SU-DHL-6 (cell line): ENCODE results near the gene FHAD1.

Source experiments
- H2AFZ ChIP-seq: fragments of 200-600 bp; sonication (generic); 2 replicates; pipeline ENCODE4 v1.6.1; 2014; ENCODE audit warnings: low read depth, mild to moderate bottlenecking, moderate library complexity, mixed read lengths, antibody characterized with exemption, low read length; ENCODE audit not compliant: severe bottlenecking
- H3F3A ChIP-seq: fragments of 200-600 bp; shearing (Covaris generic); 2 replicates; pipeline ENCODE4 v1.6.0; 2016; ENCODE audit warnings: antibody characterized with exemption, mild to moderate bottlenecking; ENCODE audit not compliant: insufficient read depth
- H3K27ac ChIP-seq: fragments of 200-600 bp; sonication (generic); 2 replicates; pipeline ENCODE4 v1.5.1; 2016; ENCODE audit warnings: low read depth, mild to moderate bottlenecking, low read length, moderate library complexity, mixed read lengths
- H3K27me3 ChIP-seq: fragments of 200-600 bp; sonication (generic), shearing (Covaris generic); 2 replicates; pipeline ENCODE4 v1.6.0; 2014; ENCODE audit warnings: mild to moderate bottlenecking, low read length
- H3K36me3 ChIP-seq: fragments of 200-600 bp; sonication (generic); 2 replicates; pipeline ENCODE4 v1.6.1; 2014; ENCODE audit warnings: mild to moderate bottlenecking, low read length, mixed read lengths
- H3K4me2 ChIP-seq: fragments of 300-600, 200-600 bp; shearing (Covaris generic), sonication (generic); 2 replicates; pipeline ENCODE4 v1.6.0; 2014; ENCODE audit warnings: low read length, low read depth, mild to moderate bottlenecking; ENCODE audit not compliant: poor library complexity, severe bottlenecking
- H3K4me3 ChIP-seq: fragments of 200-600 bp; sonication (generic); 2 replicates; pipeline ENCODE4 v1.5.1; 2014; ENCODE audit warnings: antibody characterized with exemption, low read length, mild to moderate bottlenecking, mixed read lengths; ENCODE audit not compliant: insufficient read depth, poor library complexity, severe bottlenecking
- H3K79me2 ChIP-seq: fragments of 200-600 bp; sonication (generic); 2 replicates; pipeline ENCODE4 v1.6.1; 2014; ENCODE audit warnings: mild to moderate bottlenecking, low read length, moderate library complexity; ENCODE audit not compliant: insufficient read depth
- H3K9ac ChIP-seq: fragments of 200-600 bp; sonication (generic); 2 replicates; pipeline ENCODE4 v1.7.0; 2014; ENCODE audit warnings: mild to moderate bottlenecking, low read length
- H3K9me2 ChIP-seq: fragments of 200-600 bp; sonication (generic); replicated peaks from 2 replicates; pipeline ENCODE4 v1.6.1; 2014; ENCODE audit warnings: low read length; ENCODE audit not compliant: insufficient read depth
- H3K9me3 ChIP-seq: fragments of 200-600 bp; sonication (generic); 2 replicates; pipeline ENCODE4 v1.6.1; 2014; ENCODE audit warnings: low read length, mixed read lengths; ENCODE audit not compliant: insufficient read depth
- H4K20me1 ChIP-seq: fragments of 200-600 bp; sonication (generic); 2 replicates; pipeline ENCODE4 v1.6.1; 2014; ENCODE audit warnings: low read depth, mild to moderate bottlenecking, antibody characterized with exemption, low read length, moderate library complexity, mixed read lengths
- CTCF ChIP-seq: fragments of 200-600 bp; sonication (generic); IDR thresholded peaks from one replicate; pipeline ENCODE4 v1.5.1; 2017; ENCODE audit warnings: antibody characterized with exemption, mild to moderate bottlenecking, low read length, moderate library complexity; ENCODE audit not compliant: insufficient read depth, poor library complexity, severe bottlenecking
- EZH2phosphoT487 ChIP-seq: fragments of 200-600 bp; sonication (generic), shearing (Covaris generic); conservative IDR thresholded peaks from 2 replicates; pipeline ENCODE4 v1.6.1; 2018; ENCODE audit warnings: mild to moderate bottlenecking, antibody characterized with exemption, low read length, moderate library complexity, mixed read lengths

FHAD1 gene

DNA sequence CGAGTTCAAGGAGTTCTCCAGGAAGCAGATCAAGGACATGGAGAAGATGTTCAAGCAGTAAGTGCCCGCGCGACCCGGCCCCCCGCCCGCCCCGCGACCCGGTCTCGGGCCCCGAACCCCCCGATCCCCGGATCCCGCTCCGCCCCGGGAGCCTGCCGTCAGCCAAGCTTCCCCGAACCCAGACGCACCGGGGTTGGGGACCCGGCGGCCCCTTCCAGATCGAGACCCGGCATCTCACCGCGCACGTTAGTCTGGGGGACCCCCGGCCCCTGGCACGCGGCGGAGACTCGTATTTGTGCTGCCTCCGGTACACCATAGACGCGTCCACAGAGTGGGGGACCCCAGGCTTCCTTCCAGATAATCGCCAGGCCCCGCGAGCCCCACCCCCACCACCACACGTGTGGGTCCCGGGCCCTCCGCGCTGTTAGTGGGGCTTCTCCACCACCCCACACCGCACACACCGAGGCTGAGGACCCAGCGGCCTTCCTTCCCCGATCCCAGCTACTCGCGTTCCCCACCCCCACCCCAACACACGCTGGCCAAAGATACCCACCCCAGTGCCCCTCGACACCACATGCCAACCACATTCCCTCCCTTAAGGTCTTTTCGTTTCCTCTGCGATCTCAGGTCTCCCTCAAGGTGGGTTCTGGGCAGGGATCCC, 163.3 kb downstream of the FHAD1 start:
- Histone ChIP-seq H3K9me2 (no peaks in the 10 kb centered on the region), H3K27ac (peak overlapping the region; percentile 36), H3K4me2 (peak overlapping the region; percentile 73), H3K4me3 (peak overlapping the region; percentile 91), H2AFZ (peak overlapping the region; percentile 60), H3F3A (no peaks in the 10 kb centered on the region), H3K9ac (peak overlapping the region; percentile 87), H3K9me3 (no peaks in the 10 kb centered on the region), H3K36me3 (no peaks in the 10 kb centered on the region), H3K79me2 (peaks cover 15% of the 10 kb centered on the region; the same call in 1 of the 2 replicates), H4K20me1 (no peaks in the 10 kb centered on the region), H3K27me3 (no peaks in the 10 kb centered on the region)
- no peak for TF ChIP-seq EZH2phosphoT487
- no peak for TF ChIP-seq CTCF

GRCh38 chr1:15410884-15411245, 163.8 kb downstream of the FHAD1 start:
- no peaks in the 10 kb centered on the region for H3F3A ChIP-seq
- no peaks in the 10 kb centered on the region for H3K9me3 ChIP-seq
- no peaks in the 10 kb centered on the region for H4K20me1 ChIP-seq
- TF ChIP-seq EZH2phosphoT487 (no peak), CTCF (no peak)
- peak overlapping the region; percentile 36 for H3K27ac ChIP-seq
- H3K27me3 ChIP-seq, result no peaks in the 10 kb centered on the region
- no peaks in the 10 kb centered on the region for H3K9me2 ChIP-seq
- peak overlapping the region; percentile 91 for H3K4me3 ChIP-seq
- H3K36me3 ChIP-seq, result no peaks in the 10 kb centered on the region
- peaks cover 15% of the 10 kb centered on the region; the same call in 1 of the 2 replicates for H3K79me2 ChIP-seq
- H3K4me2 ChIP-seq, result peak overlapping the region; percentile 73
- peak overlapping the region; percentile 87 for H3K9ac ChIP-seq
- H2AFZ ChIP-seq, result peak overlapping the region; percentile 60

DNA sequence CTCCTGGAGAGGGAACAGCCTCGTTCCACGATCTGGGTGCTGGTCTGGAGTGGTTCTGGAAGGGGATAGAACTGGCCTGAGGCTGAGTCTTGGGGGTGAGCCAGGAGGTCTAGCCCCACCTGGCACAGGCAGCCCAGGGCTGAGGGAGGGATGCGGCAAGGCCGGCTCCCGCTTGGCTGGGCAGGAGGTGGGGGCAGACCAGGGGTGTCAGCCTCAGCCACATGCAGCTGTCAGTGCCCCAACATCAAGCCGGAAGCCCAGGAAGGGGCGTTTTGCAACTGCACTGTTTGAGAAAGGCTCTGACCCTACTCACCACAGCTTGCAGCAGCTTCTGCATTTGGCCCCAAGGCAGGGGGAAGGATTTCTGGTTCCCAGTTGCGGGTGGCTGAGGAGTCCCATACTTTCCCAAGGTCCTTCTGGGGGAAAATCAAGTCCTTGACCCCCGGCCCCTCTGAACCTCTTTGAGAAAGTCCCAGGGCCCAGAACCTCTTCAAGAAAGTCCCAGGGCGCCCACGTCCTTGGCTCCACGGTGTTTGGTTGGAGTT, 164.6 kb downstream of the FHAD1 start:
- H3K36me3 ChIP-seq, result no peaks in the 10 kb centered on the region
- no peaks in the 10 kb centered on the region for H3K9me3 ChIP-seq
- H4K20me1 ChIP-seq, result no peaks in the 10 kb centered on the region
- H3K9ac ChIP-seq, result peak overlapping the region; percentile 87
- H3K4me3 ChIP-seq, result peak overlapping the region; percentile 91
- H2AFZ ChIP-seq, result no peak overlapping the region
- TF ChIP-seq EZH2phosphoT487 (no peak), CTCF (no peak)
- H3K4me2 ChIP-seq, result peak overlapping the region; percentile 73
- H3K27ac ChIP-seq, result peak overlapping the region; percentile 36; the same call in 1 of the 2 replicates
- peaks cover 15% of the 10 kb centered on the region; the same call in 1 of the 2 replicates for H3K79me2 ChIP-seq
- H3F3A ChIP-seq, result no peaks in the 10 kb centered on the region
- no peaks in the 10 kb centered on the region for H3K27me3 ChIP-seq
- no peaks in the 10 kb centered on the region for H3K9me2 ChIP-seq
